IPS-18c (cell line): ENCODE results near the gene CELSR1.
"Not testable (repeated sequence)": the region's sequence is repeated elsewhere in the genome, so short reads cannot be mapped to it uniquely, and the experiment has no call there.

Experiments
- H3K4me3 ChIP-seq: 2 replicates; pipeline ENCODE4 v1.7.0; 2013; ENCODE audit warnings: low read depth, mild to moderate bottlenecking, low read length, moderate library complexity; ENCODE audit not compliant: insufficient read depth
- H3K9me3 ChIP-seq: one replicate; pipeline ENCODE4 v1.6.1; 2013; ENCODE audit warnings: mild to moderate bottlenecking, low read length, moderate library complexity; ENCODE audit not compliant: control insufficient read depth, insufficient read depth

Gene CELSR1

GRCh38 chr22:46509416-46510089 lies 27.9 kb downstream of the CELSR1 start:
- H3K9me3 ChIP-seq, result no peaks in the 10 kb centered on the region

DNA sequence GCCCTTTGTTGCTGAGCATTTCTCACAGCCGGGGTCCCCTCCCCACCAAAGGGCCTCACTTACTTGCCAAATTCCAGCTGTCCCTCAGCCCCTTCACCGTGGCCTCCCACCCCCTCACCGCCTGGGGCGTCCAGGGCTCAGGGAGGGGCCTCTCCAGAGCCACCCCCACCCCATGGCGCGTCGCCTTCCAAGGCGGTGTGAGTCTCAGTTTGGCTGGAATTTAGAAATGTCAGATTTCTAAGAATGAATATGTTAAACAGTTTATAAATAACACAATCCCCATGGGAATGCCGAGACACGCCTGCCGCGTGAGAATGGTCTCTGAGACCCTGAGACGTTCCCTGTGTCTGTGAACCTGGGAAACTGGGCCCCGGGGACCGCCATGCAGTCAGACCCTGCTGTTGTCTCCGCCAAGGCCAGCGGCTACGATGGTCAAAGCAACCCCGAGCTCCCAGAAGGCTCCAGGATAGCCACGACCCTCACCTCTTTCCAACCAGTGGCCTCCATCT lies 28.9 kb downstream of the CELSR1 start:
- no peaks in the 10 kb centered on the region for H3K9me3 ChIP-seq

More at GRCh38 chr22:46509416-46510089, 27.9 kb downstream of the CELSR1 start:
- H3K4me3 ChIP-seq, result no peak overlapping the region

GRCh38 chr22:46507451-46508425 lies 29.7 kb downstream of the CELSR1 start:
- no peak overlapping the region for H3K4me3 ChIP-seq
- no peaks in the 10 kb centered on the region for H3K9me3 ChIP-seq

More for the DNA sequence above, 28.9 kb downstream of the CELSR1 start:
- no peak overlapping the region for H3K4me3 ChIP-seq

GRCh38 chr22:46504584-46504983 lies 32.8 kb downstream of the CELSR1 start:
- no peaks in the 10 kb centered on the region for H3K9me3 ChIP-seq
- H3K4me3 ChIP-seq, result no peak overlapping the region

GRCh38 chr22:46502440-46503175 lies 34.8 kb downstream of the CELSR1 start:
- H3K4me3 ChIP-seq, result no peak overlapping the region
- H3K9me3 ChIP-seq, result no peaks in the 10 kb centered on the region

DNA sequence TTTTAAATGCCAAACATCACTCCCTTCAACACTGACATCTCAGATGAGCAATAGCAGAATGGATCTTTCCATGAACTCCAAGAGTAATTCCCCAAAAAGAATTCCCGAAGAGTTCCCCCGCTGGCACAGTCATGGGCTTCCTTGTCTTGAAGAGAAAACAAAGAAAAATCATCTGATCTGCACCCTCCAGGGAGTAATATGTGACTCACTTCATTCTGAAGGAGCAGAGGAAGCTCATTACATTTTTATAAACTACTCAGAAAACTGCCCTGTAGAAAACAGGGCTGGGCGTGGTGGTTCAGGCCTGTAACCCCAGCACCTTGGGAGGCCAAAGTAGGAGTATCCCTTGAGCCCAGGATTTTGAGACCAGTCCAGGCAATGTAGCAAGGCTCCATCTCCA lies 35.7 kb downstream of the CELSR1 start:
- no peaks in the 10 kb centered on the region for H3K9me3 ChIP-seq
- no peak overlapping the region for H3K4me3 ChIP-seq

- H3K4me3 ChIP-seq, result not testable (repeated sequence)
These were observed 36.2 kb downstream of the CELSR1 start for GRCh38 chr22:46501265-46501664.

GRCh38 chr22:46500201-46500600 lies 37.2 kb downstream of the CELSR1 start:
- H3K9me3 ChIP-seq, result no peaks in the 10 kb centered on the region
- H3K4me3 ChIP-seq, result no peak overlapping the region

More at GRCh38 chr22:46501265-46501664, 36.2 kb downstream of the CELSR1 start:
- H3K9me3 ChIP-seq, result not testable (repeated sequence)

DNA sequence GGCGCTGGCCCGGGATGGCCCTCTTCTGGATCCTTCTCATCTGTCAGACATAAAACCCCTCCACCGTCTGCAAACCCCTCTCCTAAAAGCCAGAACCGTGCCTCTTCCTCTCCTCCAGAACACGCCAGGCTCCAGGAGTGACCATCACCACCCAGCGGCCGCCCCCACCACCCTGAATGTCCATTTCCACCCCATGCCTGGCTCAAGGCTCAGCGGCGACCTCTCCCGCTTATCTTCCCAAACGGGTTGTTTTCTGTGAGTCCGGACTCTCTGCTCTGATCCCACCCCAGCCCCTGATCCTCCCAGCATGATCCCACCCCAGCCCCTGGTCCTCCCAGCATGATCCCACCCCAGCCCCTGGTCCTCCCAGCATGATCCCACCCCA lies 37.6 kb downstream of the CELSR1 start:
- Histone ChIP-seq H3K9me3 (no peaks in the 10 kb centered on the region), H3K4me3 (no peak overlapping the region)

- peaks cover 2% of the 10 kb centered on the region for H3K9me3 ChIP-seq
- H3K4me3 ChIP-seq, result no peak overlapping the region
These were observed 45.5 kb downstream of the CELSR1 start for GRCh38 chr22:46491946-46492345.

DNA sequence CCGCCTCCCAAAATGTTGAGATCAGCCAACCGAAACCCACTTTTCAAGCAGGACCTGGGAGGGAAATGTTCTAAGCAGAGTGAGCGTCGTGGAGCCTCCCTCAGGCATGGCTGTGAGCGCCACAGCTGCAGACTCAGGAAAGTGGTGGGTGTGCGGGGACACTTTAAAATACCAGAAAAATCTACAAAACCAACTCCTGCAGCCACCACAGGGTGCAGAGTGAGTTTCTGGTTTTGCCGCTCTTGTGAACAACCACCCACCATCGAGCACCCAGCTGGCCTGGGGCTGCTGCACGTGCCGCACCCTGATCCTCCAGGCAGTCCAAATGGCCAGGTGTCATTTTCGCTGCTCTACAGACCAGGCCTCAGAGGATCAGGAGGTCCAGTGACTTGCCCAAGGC lies 46.9 kb downstream of the CELSR1 start:
- peaks cover 2% of the 10 kb centered on the region for H3K9me3 ChIP-seq
- no peak overlapping the region for H3K4me3 ChIP-seq

- H3K4me3 ChIP-seq, result no peak overlapping the region
- H3K9me3 ChIP-seq, result peaks cover 2% of the 10 kb centered on the region
These were observed 50.3 kb downstream of the CELSR1 start for GRCh38 chr22:46486996-46487717.

GRCh38 chr22:46484861-46485595 lies 52.4 kb downstream of the CELSR1 start:
- Histone ChIP-seq H3K4me3 (no peak overlapping the region), H3K9me3 (peaks cover 2% of the 10 kb centered on the region)

- peaks cover 2% of the 10 kb centered on the region for H3K9me3 ChIP-seq
- no peak overlapping the region for H3K4me3 ChIP-seq
These were observed 53.1 kb downstream of the CELSR1 start for GRCh38 chr22:46484156-46484860.

DNA sequence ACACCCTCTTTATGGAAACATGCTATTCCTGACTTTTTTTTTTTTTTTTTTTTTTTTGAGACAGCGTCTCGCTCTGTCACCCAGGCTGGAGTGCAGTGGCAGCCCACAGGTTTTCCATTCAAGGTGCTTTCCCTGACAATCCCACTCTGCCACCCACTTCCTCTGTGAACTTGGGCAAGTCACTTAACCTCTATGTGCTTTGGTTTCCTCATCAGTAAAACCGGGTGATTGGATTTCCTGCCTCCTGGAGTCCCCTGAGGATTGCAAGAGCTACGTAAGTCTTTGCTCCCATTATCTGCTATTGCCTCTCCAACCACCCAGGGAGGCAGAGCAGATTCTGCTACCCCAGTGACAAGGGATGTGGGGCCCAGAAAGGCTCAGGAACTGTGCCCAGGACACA lies 54.1 kb downstream of the CELSR1 start:
- Histone ChIP-seq H3K4me3 (no peak overlapping the region), H3K9me3 (peaks cover 2% of the 10 kb centered on the region)
